A673 (cell line): Measurements from ENCODE around the gene DLL3. TPM values are rescaled to one million over a fixed set of nuclear protein-coding genes. Genes with fewer than 3 reads are reported as not detected.

Source experiments
- BruUV-seq: library from RNA; stranded (reverse); fragments of 400-500 nt; replicated peaks from 2 replicates; lab custom pipeline; 2021; lab: Mats Ljungman, UMichigan
- CTCF ChIA-PET: fragments of 300-600 bp; sonication (Branson Sonifier 250); formaldehyde crosslinking; loops from one replicate; lab custom pipeline; 2022; ENCODE audit warnings: antibody characterized with exemption; lab: Charles Lee
- POLR2A ChIA-PET: fragments of 300-600 bp; sonication (Branson Sonifier 250); formaldehyde crosslinking; loops from one replicate; lab custom pipeline; 2022; ENCODE audit warnings: antibody characterized with exemption; ENCODE audit not compliant: low non-redundant PET; lab: Charles Lee
- DNase-seq: peaks from one replicate; pipeline ENCODE4 v3.0.0-alpha.2; 2015; ENCODE audit warnings: low spot score
- H3K27ac ChIP-seq: fragments of 200-600 bp; sonication (generic); 2 replicates; pipeline ENCODE4 v1.5.1; 2016; ENCODE audit warnings: mixed run types, low read depth, mild to moderate bottlenecking, mixed read lengths, antibody characterized with exemption, low read length; ENCODE audit not compliant: poor library complexity, severe bottlenecking
- H3K27me3 ChIP-seq: fragments of 200-600 bp; sonication (generic); replicated peaks from 2 replicates; pipeline ENCODE4 v1.6.1; 2017; ENCODE audit warnings: mixed run types, low read depth, mild to moderate bottlenecking, mixed read lengths, antibody characterized with exemption, low read length; ENCODE audit not compliant: insufficient read depth, poor library complexity
- H3K36me3 ChIP-seq: fragments of 200-600 bp; sonication (generic); 2 replicates; pipeline ENCODE4 v1.6.1; 2016; ENCODE audit warnings: mixed run types, mild to moderate bottlenecking, mixed read lengths, antibody characterized with exemption, low read length; ENCODE audit not compliant: insufficient read depth, poor library complexity, severe bottlenecking
- H3K4me1 ChIP-seq: fragments of 200-600 bp; sonication (generic); 2 replicates; pipeline ENCODE4 v1.6.1; 2017; ENCODE audit warnings: mixed run types, mild to moderate bottlenecking, mixed read lengths, antibody characterized with exemption, low read length; ENCODE audit not compliant: insufficient read depth, poor library complexity, severe bottlenecking
- H3K4me3 ChIP-seq: fragments of 200-600 bp; sonication (generic); 2 replicates; pipeline ENCODE4 v1.5.1; 2016; ENCODE audit warnings: low read depth, mixed run types, mild to moderate bottlenecking, mixed read lengths, low read length; ENCODE audit not compliant: poor library complexity, severe bottlenecking
- H3K9me3 ChIP-seq: fragments of 200-600 bp; sonication (generic); 2 replicates; pipeline ENCODE4 v1.6.1; 2016; ENCODE audit warnings: mixed run types, low read depth, mild to moderate bottlenecking, mixed read lengths, antibody characterized with exemption, low read length; ENCODE audit not compliant: poor library complexity, severe bottlenecking
- CTCF ChIP-seq: fragments of 300-800, 200-600 bp; sonication (generic); conservative IDR thresholded peaks from 2 replicates; pipeline ENCODE4 v1.5.1; 2017; ENCODE audit warnings: low read depth, mild to moderate bottlenecking, antibody characterized with exemption, low read length, moderate library complexity, mixed read lengths
- EZH2 ChIP-seq: fragments of 200-600 bp; sonication (generic); IDR thresholded peaks from 2 replicates; pipeline ENCODE4 v1.6.1; 2017; ENCODE audit warnings: borderline replicate concordance, low read depth, mild to moderate bottlenecking, mixed read lengths, antibody characterized with exemption, low read length; ENCODE audit not compliant: poor library complexity, severe bottlenecking
- intact Hi-C: fragments of 100-400 bp; cut with micrococcal nuclease; formaldehyde crosslinking; loops from one replicate; pipeline ENCODE4 v1.10.0; 2022; ENCODE audit not compliant: unreplicated experiment
- total RNA-seq: library from RNA; stranded (reverse); gene quantifications from 2 replicates; pipeline ENCODE4 v1.2.3, GENCODE V29; 2021

DLL3 gene
- total RNA-seq, 1 experiment from 2014 or later, result 0.69 TPM

DNA sequence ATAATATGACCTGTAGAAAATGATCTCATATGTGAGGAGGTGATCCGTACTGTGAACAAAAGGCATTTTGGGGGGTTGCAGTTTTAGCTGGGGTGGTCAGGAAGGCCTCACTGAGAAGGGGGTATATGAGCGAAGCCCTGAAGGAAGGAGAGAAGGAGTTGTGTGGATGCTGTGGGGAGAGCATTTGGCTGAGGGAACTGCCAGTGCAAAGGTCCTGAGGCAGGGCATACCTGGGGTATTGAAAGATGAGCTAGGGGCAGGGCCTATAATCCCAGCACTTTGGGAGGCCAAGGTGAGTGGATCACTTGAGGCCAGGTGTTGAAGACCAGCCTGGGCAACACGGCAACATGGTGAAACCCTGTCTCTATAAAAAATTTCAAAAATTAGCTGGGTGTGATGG lies 18.7 kb downstream of the DLL3 start:
- ChIA-PET CTCF (no interaction called here), POLR2A (no interaction called here)
- no peak overlapping the region for H3K27ac ChIP-seq
- no TSS peak for BruUV-seq
- H3K36me3 ChIP-seq, result no peaks in the 10 kb centered on the region
- no peak overlapping the region for H3K4me3 ChIP-seq
- no peaks in the 10 kb centered on the region for H3K9me3 ChIP-seq
- intact Hi-C loops, result no loop called here
- peaks cover 5% of the 10 kb centered on the region for H3K4me1 ChIP-seq
- no peak for DNase-seq
- H3K27me3 ChIP-seq, result peaks cover 36% of the 10 kb centered on the region
- TF ChIP-seq CTCF (no peak), EZH2 (no peak)

- no peak for DNase-seq
- intact Hi-C loops, result no loop called here
- Histone ChIP-seq H3K27me3 (peaks cover 30% of the 10 kb centered on the region), H3K4me3 (no peak overlapping the region), H3K4me1 (peaks cover 5% of the 10 kb centered on the region), H3K36me3 (no peaks in the 10 kb centered on the region), H3K9me3 (no peaks in the 10 kb centered on the region), H3K27ac (no peak overlapping the region)
- TF ChIP-seq EZH2 (no peak), CTCF (no peak)
- POLR2A ChIA-PET, result interaction anchor here (0.6 kb wide), 1 partner anchor 9 kb away, joined by 5 read pairs; no protein-coding TSS in a partner anchor
- CTCF ChIA-PET, result no interaction called here
- BruUV-seq, result no TSS peak
Observed at GRCh38 chr19:39518458-39518857, 19.7 kb downstream of the DLL3 start.

- no peak for DNase-seq
- Histone ChIP-seq H3K36me3 (no peaks in the 10 kb centered on the region), H3K9me3 (no peaks in the 10 kb centered on the region), H3K4me3 (no peak overlapping the region), H3K27me3 (peaks cover 25% of the 10 kb centered on the region), H3K27ac (no peak overlapping the region), H3K4me1 (peaks cover 5% of the 10 kb centered on the region)
- ChIA-PET POLR2A (no interaction called here), CTCF (no interaction called here)
- no TSS peak for BruUV-seq
- no peak for TF ChIP-seq EZH2
- TF ChIP-seq CTCF, result no peak
- intact Hi-C loops, result no loop called here
Observed at GRCh38 chr19:39518975-39519374, 20.2 kb downstream of the DLL3 start.
